OCI-LY7 (cell line): ENCODE data around the gene RAD51AP2. TPM values are rescaled to one million over a fixed set of nuclear protein-coding genes. Genes with fewer than 3 reads are reported as not detected.

Source experiments
- BruUV-seq: library from RNA; stranded (reverse); fragments of 400-500 nt; replicated peaks from 2 replicates; lab custom pipeline; 2021; lab: Mats Ljungman, UMichigan
- CTCF ChIA-PET: fragments of 300-600 bp; sonication (Branson Sonifier 250); formaldehyde crosslinking; loops from one replicate; lab custom pipeline; 2022; ENCODE audit warnings: antibody characterized with exemption; ENCODE audit not compliant: unreplicated experiment; lab: Charles Lee
- POLR2A ChIA-PET: fragments of 300-600 bp; sonication (Branson Sonifier 250); formaldehyde crosslinking; loops from one replicate; lab custom pipeline; 2022; ENCODE audit warnings: antibody characterized with exemption; lab: Charles Lee
- DNase-seq: peaks from one replicate; pipeline ENCODE4 v3.0.0-alpha.2; 2015; ENCODE audit warnings: low spot score
- H2AFZ ChIP-seq: fragments of 200-600 bp; sonication (generic), shearing (Covaris generic); 2 replicates; pipeline ENCODE4 v1.6.1; 2014; ENCODE audit warnings: mild to moderate bottlenecking, antibody characterized with exemption, low read length, moderate library complexity
- H3K27ac ChIP-seq: fragments of 200-600 bp; sonication (generic); 2 replicates; pipeline ENCODE4 v1.5.1; 2014; ENCODE audit warnings: mixed run types, low read depth, mild to moderate bottlenecking, moderate library complexity, low read length, inconsistent platforms; ENCODE audit not compliant: poor library complexity, severe bottlenecking
- H3K36me3 ChIP-seq: fragments of 200-600 bp; sonication (generic); 2 replicates; pipeline ENCODE4 v1.6.1; 2014; ENCODE audit warnings: mild to moderate bottlenecking, antibody characterized with exemption, low read length, moderate library complexity, mixed read lengths; ENCODE audit not compliant: insufficient read depth
- H3K4me1 ChIP-seq: fragments of 200-600 bp; sonication (generic); 2 replicates; pipeline ENCODE4 v1.5.1; 2014; ENCODE audit warnings: mild to moderate bottlenecking, low read length; ENCODE audit not compliant: insufficient read depth, poor library complexity, severe bottlenecking
- H3K4me2 ChIP-seq: fragments of 200-600 bp; sonication (generic); 2 replicates; pipeline ENCODE4 v1.6.1; 2014; ENCODE audit warnings: mild to moderate bottlenecking, low read length
- H3K4me3 ChIP-seq: fragments of 200-600 bp; sonication (generic); 2 replicates; pipeline ENCODE4 v1.5.1; 2014; ENCODE audit warnings: mild to moderate bottlenecking, low read depth, low read length; ENCODE audit not compliant: poor library complexity, severe bottlenecking
- H3K79me2 ChIP-seq: fragments of 200-600 bp; sonication (generic); 2 replicates; pipeline ENCODE4 v1.6.1; 2016; ENCODE audit warnings: low read depth, mild to moderate bottlenecking, low read length, moderate library complexity, mixed read lengths; ENCODE audit not compliant: insufficient read depth
- H3K9me2 ChIP-seq: fragments of 200-600 bp; sonication (generic); 2 replicates; pipeline ENCODE4 v1.6.1; 2016; ENCODE audit warnings: mild to moderate bottlenecking, low read length, mixed read lengths; ENCODE audit not compliant: insufficient read depth
- H3K9me3 ChIP-seq: fragments of 200-600 bp; sonication (generic); 2 replicates; pipeline ENCODE4 v1.6.1; 2014; ENCODE audit warnings: mild to moderate bottlenecking, mixed run types, low read length, mixed read lengths
- H4K20me1 ChIP-seq: fragments of 200-600 bp; sonication (generic); 2 replicates; pipeline ENCODE4 v1.6.1; 2014; ENCODE audit warnings: mild to moderate bottlenecking, antibody characterized with exemption, low read length, moderate library complexity, mixed read lengths; ENCODE audit not compliant: insufficient read depth
- EZH2phosphoT487 ChIP-seq: fragments of 200-600 bp; sonication (generic); IDR thresholded peaks from 2 replicates; pipeline ENCODE4 v1.6.1; 2018; ENCODE audit warnings: low read depth, borderline replicate concordance, mild to moderate bottlenecking, mixed run types, antibody characterized with exemption, low read length, moderate library complexity, mixed read lengths
- intact Hi-C: fragments of 100-400 bp; cut with micrococcal nuclease; formaldehyde crosslinking; loops from one replicate; pipeline ENCODE4 v1.10.0; 2022; ENCODE audit not compliant: unreplicated experiment
- total RNA-seq, 2 experiments: library from RNA; depleted of rRNA in 1 of 2; stranded (reverse); fragments of >200 nt in 1 of 2; shearing (Covaris generic) in 1 of 2; gene quantifications; 2 replicates each; pipeline ENCODE4 v1.2.3, GENCODE V29; 2014 to 2022
- TF ChIP-seq, protein P1 (sequence below): fragments of 200-600 bp; sonication (generic); conservative IDR thresholded peaks from 2 replicates; pipeline ENCODE4 v1.5.1; 2014; ENCODE audit warnings: mild to moderate bottlenecking, antibody characterized with exemption, low read length, moderate library complexity, mixed read lengths

RAD51AP2 gene
- total RNA-seq, 2 experiments from 2014 or later = 0.35 TPM; not detected in 1

GRCh38 chr2:17483496-17483895, 34.7 kb downstream of the RAD51AP2 start:
- TF ChIP-seq, protein P1, sequence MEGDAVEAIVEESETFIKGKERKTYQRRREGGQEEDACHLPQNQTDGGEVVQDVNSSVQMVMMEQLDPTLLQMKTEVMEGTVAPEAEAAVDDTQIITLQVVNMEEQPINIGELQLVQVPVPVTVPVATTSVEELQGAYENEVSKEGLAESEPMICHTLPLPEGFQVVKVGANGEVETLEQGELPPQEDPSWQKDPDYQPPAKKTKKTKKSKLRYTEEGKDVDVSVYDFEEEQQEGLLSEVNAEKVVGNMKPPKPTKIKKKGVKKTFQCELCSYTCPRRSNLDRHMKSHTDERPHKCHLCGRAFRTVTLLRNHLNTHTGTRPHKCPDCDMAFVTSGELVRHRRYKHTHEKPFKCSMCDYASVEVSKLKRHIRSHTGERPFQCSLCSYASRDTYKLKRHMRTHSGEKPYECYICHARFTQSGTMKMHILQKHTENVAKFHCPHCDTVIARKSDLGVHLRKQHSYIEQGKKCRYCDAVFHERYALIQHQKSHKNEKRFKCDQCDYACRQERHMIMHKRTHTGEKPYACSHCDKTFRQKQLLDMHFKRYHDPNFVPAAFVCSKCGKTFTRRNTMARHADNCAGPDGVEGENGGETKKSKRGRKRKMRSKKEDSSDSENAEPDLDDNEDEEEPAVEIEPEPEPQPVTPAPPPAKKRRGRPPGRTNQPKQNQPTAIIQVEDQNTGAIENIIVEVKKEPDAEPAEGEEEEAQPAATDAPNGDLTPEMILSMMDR = no peak
- no peak for TF ChIP-seq EZH2phosphoT487
- Histone ChIP-seq H3K9me2 (no peaks in the 10 kb centered on the region), H2AFZ (no peak overlapping the region), H3K36me3 (no peaks in the 10 kb centered on the region), H3K4me1 (no peaks in the 10 kb centered on the region), H3K27ac (no peak overlapping the region), H3K79me2 (no peaks in the 10 kb centered on the region), H3K4me3 (no peak overlapping the region), H3K4me2 (no peak overlapping the region), H3K9me3 (no peaks in the 10 kb centered on the region), H4K20me1 (no peaks in the 10 kb centered on the region)
- BruUV-seq = no TSS peak
- no peak for DNase-seq
- intact Hi-C loops = no loop called here
- ChIA-PET CTCF (no interaction called here), POLR2A (interaction anchor here (1.4 kb wide), 1 partner anchor 34 kb away, joined by 4 read pairs; the partner anchor contains the start of gene RAD51AP2)

DNA sequence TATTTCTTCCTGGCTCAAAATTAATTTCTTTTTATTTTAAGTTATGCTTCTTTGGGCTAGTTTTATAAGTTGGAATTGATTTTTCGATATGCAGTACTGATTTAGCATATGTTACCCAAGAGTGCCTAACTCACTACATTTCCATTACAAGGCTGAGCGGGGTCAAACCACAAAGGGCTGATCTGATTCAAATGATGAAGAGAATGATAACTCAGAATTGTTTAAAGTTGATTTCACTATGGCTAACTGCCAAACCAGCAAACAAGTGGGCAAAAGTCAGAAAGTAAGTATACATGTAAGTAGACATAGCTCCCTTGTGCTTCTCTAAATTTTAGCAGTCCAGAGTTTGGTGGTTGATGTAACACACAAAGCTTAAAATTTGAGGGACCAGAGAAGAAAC, 35.6 kb downstream of the RAD51AP2 start:
- CTCF ChIA-PET = no interaction called here
- Histone ChIP-seq H3K9me2 (no peaks in the 10 kb centered on the region), H3K36me3 (no peaks in the 10 kb centered on the region), H3K9me3 (no peaks in the 10 kb centered on the region), H3K4me2 (no peak overlapping the region), H4K20me1 (no peaks in the 10 kb centered on the region), H3K4me1 (no peaks in the 10 kb centered on the region), H3K27ac (no peak overlapping the region), H3K79me2 (no peaks in the 10 kb centered on the region), H2AFZ (no peak overlapping the region), H3K4me3 (no peak overlapping the region)
- TF ChIP-seq EZH2phosphoT487 = no peak
- TF ChIP-seq, protein P1 = no peak
- no peak for DNase-seq
- BruUV-seq = no TSS peak
- POLR2A ChIA-PET = interaction anchor here (1.4 kb wide), 1 partner anchor 35 kb away, joined by 4 read pairs; the partner anchor contains the start of gene RAD51AP2
- intact Hi-C loops = no loop called here

DNA sequence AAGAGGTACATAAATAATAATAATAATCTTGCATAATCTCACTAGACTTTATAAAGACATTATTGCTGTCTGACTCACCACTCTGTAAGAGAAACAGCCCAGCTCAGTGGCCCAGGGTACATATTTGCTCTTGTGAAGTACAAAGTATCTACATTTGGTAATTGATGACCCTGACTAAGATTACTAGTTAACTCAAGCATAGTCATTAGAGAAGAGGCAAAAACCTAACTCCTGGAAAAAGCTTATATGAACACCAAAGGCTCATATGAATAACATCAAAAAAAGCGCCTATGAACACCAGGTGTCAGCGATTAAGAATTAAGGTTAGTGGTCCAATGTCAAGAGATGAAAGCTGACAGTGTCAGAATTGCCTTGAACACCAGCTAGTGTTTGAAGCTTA, 38.4 kb downstream of the RAD51AP2 start:
- TF ChIP-seq EZH2phosphoT487 = no peak
- TF ChIP-seq, protein P1 = no peak
- Histone ChIP-seq H3K27ac (no peak overlapping the region), H3K79me2 (no peaks in the 10 kb centered on the region), H3K4me1 (no peaks in the 10 kb centered on the region), H4K20me1 (no peaks in the 10 kb centered on the region), H3K36me3 (no peaks in the 10 kb centered on the region), H3K9me3 (no peaks in the 10 kb centered on the region), H3K4me2 (no peak overlapping the region), H3K4me3 (no peak overlapping the region), H3K9me2 (no peaks in the 10 kb centered on the region), H2AFZ (no peak overlapping the region)
- ChIA-PET POLR2A (interaction anchor here (0.8 kb wide), 1 partner anchor 27 kb away, joined by 3 read pairs; no protein-coding TSS in a partner anchor), CTCF (no interaction called here)
- BruUV-seq = no TSS peak
- intact Hi-C loops = loop anchor here (10.0 kb wide), 2 partner anchors 355 to 895 kb away; no protein-coding TSS in a partner anchor
- DNase-seq = no peak
